ENCODE measurements around the gene PJVK.

DNA sequence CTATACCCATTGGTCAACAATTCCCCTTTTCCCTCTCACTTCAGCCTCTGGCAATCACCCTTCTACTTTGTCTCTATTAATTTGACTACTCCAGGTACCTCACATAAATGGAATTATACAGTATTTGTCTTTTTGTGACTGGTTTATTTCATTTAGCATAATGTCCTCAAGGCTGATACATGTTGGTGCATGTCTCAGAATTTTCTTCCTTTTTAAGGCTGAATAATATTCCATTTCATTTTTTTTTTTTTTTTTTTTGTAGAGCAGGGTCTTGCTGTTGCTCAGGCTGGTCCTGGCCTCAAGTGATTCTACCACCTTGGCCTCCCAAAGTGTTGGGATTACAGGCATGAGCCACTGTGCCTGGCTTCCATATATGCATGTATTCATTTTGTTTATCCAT lies 25.3 kb downstream of the PJVK start:
- no peak for TF ChIP-seq IKZF1 (conservative IDR thresholded peaks at IDR 0.05)
- no peak for TF ChIP-seq RFX5 (IDR thresholded peaks at IDR 0.05; ENCODE audit: low read depth, low read length)
- TF ChIP-seq, protein P1, sequence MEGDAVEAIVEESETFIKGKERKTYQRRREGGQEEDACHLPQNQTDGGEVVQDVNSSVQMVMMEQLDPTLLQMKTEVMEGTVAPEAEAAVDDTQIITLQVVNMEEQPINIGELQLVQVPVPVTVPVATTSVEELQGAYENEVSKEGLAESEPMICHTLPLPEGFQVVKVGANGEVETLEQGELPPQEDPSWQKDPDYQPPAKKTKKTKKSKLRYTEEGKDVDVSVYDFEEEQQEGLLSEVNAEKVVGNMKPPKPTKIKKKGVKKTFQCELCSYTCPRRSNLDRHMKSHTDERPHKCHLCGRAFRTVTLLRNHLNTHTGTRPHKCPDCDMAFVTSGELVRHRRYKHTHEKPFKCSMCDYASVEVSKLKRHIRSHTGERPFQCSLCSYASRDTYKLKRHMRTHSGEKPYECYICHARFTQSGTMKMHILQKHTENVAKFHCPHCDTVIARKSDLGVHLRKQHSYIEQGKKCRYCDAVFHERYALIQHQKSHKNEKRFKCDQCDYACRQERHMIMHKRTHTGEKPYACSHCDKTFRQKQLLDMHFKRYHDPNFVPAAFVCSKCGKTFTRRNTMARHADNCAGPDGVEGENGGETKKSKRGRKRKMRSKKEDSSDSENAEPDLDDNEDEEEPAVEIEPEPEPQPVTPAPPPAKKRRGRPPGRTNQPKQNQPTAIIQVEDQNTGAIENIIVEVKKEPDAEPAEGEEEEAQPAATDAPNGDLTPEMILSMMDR (IDR thresholded peaks at IDR 0.05 in 2 of 3, conservative IDR thresholded peaks at IDR 0.05 in 1 of 3; ENCODE audit: control insufficient read depth in 2 of 3, extremely low read depth in 1 of 3, insufficient read depth in 1 of 3, low read depth in 3 of 3, low read length in 3 of 3): no peak
- TF ChIP-seq, protein P2, sequence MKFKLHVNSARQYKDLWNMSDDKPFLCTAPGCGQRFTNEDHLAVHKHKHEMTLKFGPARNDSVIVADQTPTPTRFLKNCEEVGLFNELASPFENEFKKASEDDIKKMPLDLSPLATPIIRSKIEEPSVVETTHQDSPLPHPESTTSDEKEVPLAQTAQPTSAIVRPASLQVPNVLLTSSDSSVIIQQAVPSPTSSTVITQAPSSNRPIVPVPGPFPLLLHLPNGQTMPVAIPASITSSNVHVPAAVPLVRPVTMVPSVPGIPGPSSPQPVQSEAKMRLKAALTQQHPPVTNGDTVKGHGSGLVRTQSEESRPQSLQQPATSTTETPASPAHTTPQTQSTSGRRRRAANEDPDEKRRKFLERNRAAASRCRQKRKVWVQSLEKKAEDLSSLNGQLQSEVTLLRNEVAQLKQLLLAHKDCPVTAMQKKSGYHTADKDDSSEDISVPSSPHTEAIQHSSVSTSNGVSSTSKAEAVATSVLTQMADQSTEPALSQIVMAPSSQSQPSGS (IDR thresholded peaks at IDR 0.05; ENCODE audit: low read length): no peak
- no peak for TF ChIP-seq CHD1 (IDR thresholded peaks at IDR 0.05; ENCODE audit: low read depth, low read length)
- TF ChIP-seq RCOR1 (conservative IDR thresholded peaks at IDR 0.05; ENCODE audit: low read depth, low read length): no peak
- no peak for TF ChIP-seq NRF1 (conservative IDR thresholded peaks at IDR 0.05; ENCODE audit: low read depth, low read length)
- no peak for TF ChIP-seq EZH2 (IDR thresholded peaks at IDR 0.05; ENCODE audit: borderline replicate concordance, control insufficient read depth, low read depth, low read length)
- TF ChIP-seq ZNF207 (IDR thresholded peaks at IDR 0.05; ENCODE audit: borderline replicate concordance): no peak
- TF ChIP-seq, protein P3, sequence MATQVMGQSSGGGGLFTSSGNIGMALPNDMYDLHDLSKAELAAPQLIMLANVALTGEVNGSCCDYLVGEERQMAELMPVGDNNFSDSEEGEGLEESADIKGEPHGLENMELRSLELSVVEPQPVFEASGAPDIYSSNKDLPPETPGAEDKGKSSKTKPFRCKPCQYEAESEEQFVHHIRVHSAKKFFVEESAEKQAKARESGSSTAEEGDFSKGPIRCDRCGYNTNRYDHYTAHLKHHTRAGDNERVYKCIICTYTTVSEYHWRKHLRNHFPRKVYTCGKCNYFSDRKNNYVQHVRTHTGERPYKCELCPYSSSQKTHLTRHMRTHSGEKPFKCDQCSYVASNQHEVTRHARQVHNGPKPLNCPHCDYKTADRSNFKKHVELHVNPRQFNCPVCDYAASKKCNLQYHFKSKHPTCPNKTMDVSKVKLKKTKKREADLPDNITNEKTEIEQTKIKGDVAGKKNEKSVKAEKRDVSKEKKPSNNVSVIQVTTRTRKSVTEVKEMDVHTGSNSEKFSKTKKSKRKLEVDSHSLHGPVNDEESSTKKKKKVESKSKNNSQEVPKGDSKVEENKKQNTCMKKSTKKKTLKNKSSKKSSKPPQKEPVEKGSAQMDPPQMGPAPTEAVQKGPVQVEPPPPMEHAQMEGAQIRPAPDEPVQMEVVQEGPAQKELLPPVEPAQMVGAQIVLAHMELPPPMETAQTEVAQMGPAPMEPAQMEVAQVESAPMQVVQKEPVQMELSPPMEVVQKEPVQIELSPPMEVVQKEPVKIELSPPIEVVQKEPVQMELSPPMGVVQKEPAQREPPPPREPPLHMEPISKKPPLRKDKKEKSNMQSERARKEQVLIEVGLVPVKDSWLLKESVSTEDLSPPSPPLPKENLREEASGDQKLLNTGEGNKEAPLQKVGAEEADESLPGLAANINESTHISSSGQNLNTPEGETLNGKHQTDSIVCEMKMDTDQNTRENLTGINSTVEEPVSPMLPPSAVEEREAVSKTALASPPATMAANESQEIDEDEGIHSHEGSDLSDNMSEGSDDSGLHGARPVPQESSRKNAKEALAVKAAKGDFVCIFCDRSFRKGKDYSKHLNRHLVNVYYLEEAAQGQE (IDR thresholded peaks at IDR 0.05; ENCODE audit: low read depth, low read length): no peak
- no peak for TF ChIP-seq NR2C2 (IDR thresholded peaks at IDR 0.05; ENCODE audit: borderline replicate concordance, control insufficient read depth, insufficient read length, low read depth)
- no peak for TF ChIP-seq SP1 (IDR thresholded peaks at IDR 0.05; ENCODE audit: low read depth, low read length)
